Measurements from ENCODE around the gene TWF1.
"Not testable (repeated sequence)": the region's sequence is repeated elsewhere in the genome, so short reads cannot be mapped to it uniquely, and the experiment has no call there.

DNA sequence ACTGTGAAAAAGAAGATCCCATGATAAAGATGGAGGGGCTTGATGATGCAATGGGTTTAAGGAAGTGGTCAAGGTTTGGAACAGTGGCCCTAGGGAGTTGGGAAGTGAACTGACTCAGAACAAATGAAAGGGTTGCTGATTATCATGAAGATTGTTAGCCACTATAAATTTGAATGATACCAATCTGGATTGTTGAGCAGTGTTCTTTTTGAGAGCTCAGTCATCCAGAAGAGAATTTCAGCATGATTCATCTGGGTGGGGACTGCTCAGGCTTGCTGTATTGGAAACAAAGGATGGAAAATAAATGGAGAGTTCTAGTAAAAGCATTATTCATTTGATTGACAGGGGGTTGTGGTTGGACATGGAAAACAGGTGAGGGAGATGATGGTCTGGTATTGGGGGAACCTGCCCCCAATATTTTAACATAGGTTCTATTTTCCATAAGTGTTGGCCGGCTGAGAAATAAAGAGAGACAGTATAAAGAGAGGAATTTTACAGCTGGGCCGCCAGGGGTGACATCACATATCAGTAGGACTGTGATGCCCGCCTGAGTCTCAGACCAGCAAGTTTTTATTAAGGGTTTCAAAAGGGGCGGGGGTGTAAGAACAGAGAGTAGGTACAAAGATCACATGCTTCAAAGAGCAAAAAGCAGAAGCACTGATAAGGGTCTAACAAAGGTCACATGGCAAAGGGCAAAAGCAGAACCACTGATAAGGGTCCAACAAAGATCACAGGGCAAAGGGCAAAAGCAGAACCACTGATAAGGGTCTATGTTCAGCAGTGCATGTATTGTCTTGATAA lies 41.5 kb upstream of the TWF1 start:
- TF ChIP-seq, protein P1, sequence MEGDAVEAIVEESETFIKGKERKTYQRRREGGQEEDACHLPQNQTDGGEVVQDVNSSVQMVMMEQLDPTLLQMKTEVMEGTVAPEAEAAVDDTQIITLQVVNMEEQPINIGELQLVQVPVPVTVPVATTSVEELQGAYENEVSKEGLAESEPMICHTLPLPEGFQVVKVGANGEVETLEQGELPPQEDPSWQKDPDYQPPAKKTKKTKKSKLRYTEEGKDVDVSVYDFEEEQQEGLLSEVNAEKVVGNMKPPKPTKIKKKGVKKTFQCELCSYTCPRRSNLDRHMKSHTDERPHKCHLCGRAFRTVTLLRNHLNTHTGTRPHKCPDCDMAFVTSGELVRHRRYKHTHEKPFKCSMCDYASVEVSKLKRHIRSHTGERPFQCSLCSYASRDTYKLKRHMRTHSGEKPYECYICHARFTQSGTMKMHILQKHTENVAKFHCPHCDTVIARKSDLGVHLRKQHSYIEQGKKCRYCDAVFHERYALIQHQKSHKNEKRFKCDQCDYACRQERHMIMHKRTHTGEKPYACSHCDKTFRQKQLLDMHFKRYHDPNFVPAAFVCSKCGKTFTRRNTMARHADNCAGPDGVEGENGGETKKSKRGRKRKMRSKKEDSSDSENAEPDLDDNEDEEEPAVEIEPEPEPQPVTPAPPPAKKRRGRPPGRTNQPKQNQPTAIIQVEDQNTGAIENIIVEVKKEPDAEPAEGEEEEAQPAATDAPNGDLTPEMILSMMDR (IDR thresholded peaks at IDR 0.05; ENCODE audit: low read depth, low read length, poor library complexity, severe bottlenecking), result not testable (repeated sequence)
- not testable (repeated sequence) for TF ChIP-seq EZH2phosphoT487 (IDR thresholded peaks at IDR 0.05; ENCODE audit: borderline replicate concordance, low read length)
